Right cardiac atrium (tissue), 5 donors: ENCODE results near the gene PI4KA. TPM values are rescaled to one million over a fixed set of nuclear protein-coding genes. Genes with fewer than 3 reads are reported as not detected.
"Not testable (repeated sequence)": the region's sequence is repeated elsewhere in the genome, so short reads cannot be mapped to it uniquely, and the experiment has no call there.

Source experiments
- ATAC-seq, 2 donors: fragments of 200-7000 bp; cut with Tn5 transposase; one replicate each; pipeline versions ENCODE4 v1.8.0 to v1.9.1; 2020; ENCODE audit warnings: moderate library complexity in 2 of 2, mild to moderate bottlenecking in 1 of 2
- DNase-seq, 3 donors: peaks; one replicate each; pipeline ENCODE4 v3.0.0-alpha.2; 2020
- H3K27ac ChIP-seq: one replicate; pipeline ENCODE4 v1.5.1; 2013; ENCODE audit warnings: mild to moderate bottlenecking, low read length, control low read depth, moderate library complexity
- H3K27me3 ChIP-seq: one replicate; pipeline ENCODE4 v1.6.1; 2013; ENCODE audit not compliant: control insufficient read depth, insufficient read depth
- H3K4me1 ChIP-seq: one replicate; pipeline ENCODE4 v1.6.1; 2013; ENCODE audit warnings: low read length; ENCODE audit not compliant: control insufficient read depth, insufficient read depth
- H3K4me3 ChIP-seq: one replicate; pipeline ENCODE4 v1.5.1; 2013; ENCODE audit warnings: low read length, control low read depth
- H3K9me3 ChIP-seq: one replicate; pipeline ENCODE4 v1.6.1; 2013; ENCODE audit warnings: low read length; ENCODE audit not compliant: control insufficient read depth
- WGBS: extraction: QIAGEN DNeasy Blood & Tissue Kit; methylation state at CpG from one replicate; pipeline ENCODE4 v1.1.7; 2013; 5-methylcytosine and 5-hydroxymethylcytosine counted together
- intact Hi-C, 4 donors: fragments of 100-400 bp; cut with DNase I; formaldehyde crosslinking; loops; one replicate each; pipeline versions ENCODE4 v1.11.0 to v1.14.0; 2022 to 2023
- polyA plus RNA-seq: library from polyadenylated mRNA; stranded (reverse); fragments of 200-250 nt; gene quantifications from one replicate; pipeline ENCODE4 v1.2.3, GENCODE V29; 2013
- total RNA-seq, 4 donors: library from RNA; stranded (reverse); fragmentation: NEBNext Ultra II Directional; extraction: Animal tissue kit (Norgen Biotek cat#: 25700); gene quantifications; one replicate each; pipeline ENCODE4 v1.2.1, GENCODE V29; 2021
- donor health status: healthy with polysubstance abuse.
- donor health status: DM: no; HTN: yes; CAD: no.
- donor health status: DM: no; HTN: no; CAD: no.
- donor health status: DM: no; HTN: yes; CAD: no; lungs with severe emphysema.
- donor health status: DM: yes; HTN: yes; CAD: no.

The PI4KA gene
- total and polyA plus RNA-seq, 5 donors: 31.3 to 61.9 (median 52.5) TPM

DNA sequence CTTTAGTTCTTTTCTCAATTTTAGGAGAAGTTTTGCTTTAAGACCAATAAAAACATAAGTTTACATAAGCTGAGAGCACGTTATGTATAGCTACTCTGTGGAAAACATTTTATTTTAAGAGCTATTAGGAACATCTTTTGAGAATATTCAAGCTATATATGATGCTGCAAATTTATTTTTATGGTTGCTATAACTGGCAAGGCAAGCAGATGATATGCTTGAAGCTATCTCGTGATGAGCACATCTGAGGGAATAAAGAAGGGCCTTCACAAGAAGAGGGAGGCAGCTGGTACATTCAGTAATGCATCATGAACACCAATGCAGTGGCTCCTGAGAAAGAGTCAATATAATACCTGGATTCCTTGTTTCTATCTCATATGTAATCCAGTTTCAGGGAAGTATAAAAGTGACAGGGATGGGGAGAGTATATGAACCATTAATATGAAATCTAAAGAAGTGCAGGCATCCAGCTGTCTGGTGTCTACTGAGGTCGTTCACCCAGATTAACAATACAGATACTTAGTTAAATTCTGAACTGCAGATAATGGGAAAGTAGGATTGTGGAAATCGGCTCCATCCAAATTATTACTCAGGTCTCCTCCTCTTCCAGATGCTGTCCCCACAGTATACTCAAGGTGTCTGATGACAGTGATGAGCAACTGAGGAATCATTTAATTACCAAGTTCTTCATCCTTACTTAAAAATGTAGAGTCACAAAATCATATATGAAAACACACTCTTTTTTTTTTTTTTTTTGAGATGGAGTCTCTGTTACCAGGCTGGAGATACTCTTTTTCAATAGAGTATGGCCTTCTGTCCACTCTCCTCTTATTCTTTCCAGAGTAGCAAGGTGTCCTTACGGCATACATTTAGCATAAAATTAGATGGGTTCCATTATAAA, 185.1 kb downstream of the PI4KA start:
- Histone ChIP-seq H3K27ac (no peak overlapping the region), H3K4me3 (no peak overlapping the region), H3K9me3 (no peaks in the 10 kb centered on the region), H3K4me1 (no peaks in the 10 kb centered on the region), H3K27me3 (no peaks in the 10 kb centered on the region)
- ATAC-seq (no peak), DNase-seq (no peak)
- 73% methylated on average over 5 of the region's 5 CpGs for WGBS
- intact Hi-C loops: no loop called here

DNA sequence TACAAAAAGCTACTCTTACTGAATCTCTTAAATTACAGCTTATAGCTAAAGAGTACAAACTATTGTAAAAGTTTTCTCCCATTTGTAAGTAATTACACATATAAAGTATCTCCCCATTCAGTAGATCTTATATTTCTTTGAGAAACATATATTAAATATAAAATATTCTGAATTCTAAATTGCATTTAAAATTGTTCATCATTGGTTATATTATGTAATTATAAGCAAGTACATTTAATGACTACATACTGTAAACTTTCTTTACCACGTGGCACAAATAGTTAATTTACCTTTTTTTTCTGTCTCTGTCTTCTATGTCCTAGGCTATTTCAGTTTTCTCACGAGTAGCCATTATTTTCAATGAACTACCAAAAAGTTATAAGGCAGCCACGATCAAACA, 185.9 kb downstream of the PI4KA start:
- no peaks in the 10 kb centered on the region for H3K4me1 ChIP-seq
- intact Hi-C loops: no loop called here
- H3K9me3 ChIP-seq: no peaks in the 10 kb centered on the region
- no peaks in the 10 kb centered on the region for H3K27me3 ChIP-seq
- DNase-seq: no peak
- no peak overlapping the region for H3K4me3 ChIP-seq
- no peak overlapping the region for H3K27ac ChIP-seq
- WGBS: 69% methylated on average over 3 of the region's 3 CpGs
- no peak for ATAC-seq

DNA sequence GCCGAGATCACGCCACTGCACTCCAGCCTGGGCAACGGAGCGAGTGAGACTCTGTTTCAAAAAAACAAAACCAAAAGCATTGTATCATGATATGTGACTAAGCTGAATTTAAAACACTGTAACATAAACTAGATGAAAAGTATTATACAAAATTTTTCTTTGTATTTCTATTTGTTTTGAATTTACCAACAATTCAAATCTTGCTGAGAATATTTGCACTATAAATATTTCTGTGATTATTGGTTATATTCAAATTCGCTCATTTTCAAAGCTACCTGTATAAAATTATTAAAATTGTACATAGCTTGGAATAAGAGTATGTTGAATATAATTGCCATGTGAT, 186.6 kb downstream of the PI4KA start:
- WGBS: 94% methylated on average over 5 of the region's 5 CpGs
- H3K4me1 ChIP-seq: no peaks in the 10 kb centered on the region
- ATAC-seq (no peak), DNase-seq (no peak)
- no peaks in the 10 kb centered on the region for H3K27me3 ChIP-seq
- intact Hi-C loops: no loop called here
- no peaks in the 10 kb centered on the region for H3K9me3 ChIP-seq
- no peak overlapping the region for H3K4me3 ChIP-seq
- H3K27ac ChIP-seq: no peak overlapping the region

DNA sequence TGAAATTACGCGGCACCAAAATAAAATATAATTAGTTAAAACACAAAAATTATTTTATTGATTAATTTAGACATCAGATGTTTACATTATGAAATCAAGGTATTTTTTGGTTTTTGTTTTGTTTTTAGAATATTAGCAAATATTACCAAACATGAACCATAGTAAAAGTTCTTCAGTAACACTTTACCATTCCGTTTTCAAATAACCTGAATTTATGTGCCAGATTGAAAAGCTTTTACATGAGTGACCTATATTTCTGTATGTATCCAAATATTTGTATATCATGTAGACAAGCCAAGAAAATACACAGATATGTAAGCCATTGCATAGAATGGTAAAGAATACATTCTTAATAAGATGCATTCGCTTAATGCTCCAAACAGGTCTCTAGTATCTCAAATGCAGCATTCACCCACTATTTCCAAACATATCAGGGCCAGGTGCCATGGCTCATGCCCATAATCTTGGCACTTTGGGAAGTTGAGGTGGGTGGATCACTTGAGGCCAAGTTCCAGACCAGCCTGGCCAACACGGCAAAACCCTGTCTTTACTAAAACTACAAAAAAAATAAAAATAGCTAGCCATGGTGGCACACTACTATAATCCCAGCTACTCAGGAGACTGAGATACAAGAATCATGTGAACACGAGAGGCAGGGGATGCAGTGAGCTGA, 187.1 kb downstream of the PI4KA start:
- H3K4me1 ChIP-seq: no peaks in the 10 kb centered on the region
- 88% methylated on average over 6 of the region's 6 CpGs for WGBS
- H3K4me3 ChIP-seq: no peak overlapping the region
- no peaks in the 10 kb centered on the region for H3K27me3 ChIP-seq
- ATAC-seq (no peak), DNase-seq (no peak)
- no peaks in the 10 kb centered on the region for H3K9me3 ChIP-seq
- no peak overlapping the region for H3K27ac ChIP-seq
- intact Hi-C loops: no loop called here

DNA sequence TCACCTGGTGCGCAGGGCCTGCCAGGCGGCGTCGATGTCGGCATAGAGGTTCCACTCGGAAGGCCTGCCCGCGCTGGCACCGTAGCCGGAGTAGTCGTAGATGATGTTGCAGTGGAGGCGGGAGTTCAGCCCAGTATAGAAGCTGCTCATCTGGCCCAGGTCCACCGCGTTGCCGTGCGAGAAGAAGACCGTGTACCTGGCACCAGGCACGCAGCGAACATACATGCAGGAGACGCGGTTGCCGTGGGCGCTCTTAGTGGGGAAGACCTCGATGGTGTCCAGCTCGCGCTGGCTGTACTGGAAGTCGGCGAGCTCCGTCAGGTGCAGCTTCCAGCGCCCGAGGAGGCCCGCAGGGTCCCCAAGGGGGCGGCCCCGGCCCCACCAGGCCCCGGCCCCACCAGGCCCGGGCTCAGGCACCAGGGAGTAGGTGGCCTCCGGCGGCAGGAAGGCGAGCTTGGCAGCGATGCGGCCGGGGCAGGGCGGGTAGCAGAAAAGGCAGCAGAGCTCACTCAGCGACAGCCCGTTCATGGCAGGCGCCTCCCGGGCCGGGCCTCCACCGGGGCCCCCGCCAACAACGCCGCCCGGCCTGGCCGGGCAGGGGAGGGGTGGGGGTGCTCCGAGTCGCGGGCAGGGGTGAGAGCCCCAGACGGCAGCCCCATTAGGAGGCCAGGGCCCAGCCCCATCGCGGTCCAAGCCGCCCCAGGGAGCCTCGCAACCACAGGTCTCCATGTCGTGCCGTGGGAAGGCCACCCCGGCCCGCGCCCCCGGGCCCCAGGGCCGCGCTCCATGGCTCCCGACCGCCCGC, 188.0 kb downstream of the PI4KA start:
- DNase-seq, H3K27me3 ChIP-seq, H3K4me1 ChIP-seq, H3K27ac ChIP-seq, intact Hi-C loops, ATAC-seq, H3K4me3 ChIP-seq, H3K9me3 ChIP-seq: not testable (repeated sequence)
- WGBS: 47% methylated on average over 73 of the region's 73 CpGs

DNA sequence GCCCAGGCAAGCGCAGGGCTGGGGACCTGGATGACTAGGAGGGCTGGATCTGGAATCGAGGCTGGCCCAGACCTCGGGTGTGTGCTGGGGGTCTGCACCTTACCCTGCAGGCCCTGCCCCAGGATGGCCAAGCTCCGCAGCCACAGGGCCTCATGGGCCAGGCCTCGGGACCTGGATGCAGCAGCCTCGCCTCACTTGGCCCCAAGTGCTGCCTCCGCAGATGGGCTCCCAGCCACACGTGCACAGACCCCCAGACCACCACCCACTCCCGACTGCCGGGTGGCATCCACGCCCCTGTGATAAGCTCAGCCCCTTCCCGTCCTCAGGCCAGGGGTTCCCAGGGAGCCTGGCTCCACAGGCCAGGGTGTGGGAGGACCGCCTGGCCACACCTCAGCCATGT, 188.7 kb downstream of the PI4KA start:
- DNase-seq, ATAC-seq, H3K4me1 ChIP-seq, H3K4me3 ChIP-seq, intact Hi-C loops, H3K27ac ChIP-seq, H3K9me3 ChIP-seq, H3K27me3 ChIP-seq: not testable (repeated sequence)
- 90% methylated on average over 12 of the region's 13 CpGs for whole genome bisulfite sequencing

DNA sequence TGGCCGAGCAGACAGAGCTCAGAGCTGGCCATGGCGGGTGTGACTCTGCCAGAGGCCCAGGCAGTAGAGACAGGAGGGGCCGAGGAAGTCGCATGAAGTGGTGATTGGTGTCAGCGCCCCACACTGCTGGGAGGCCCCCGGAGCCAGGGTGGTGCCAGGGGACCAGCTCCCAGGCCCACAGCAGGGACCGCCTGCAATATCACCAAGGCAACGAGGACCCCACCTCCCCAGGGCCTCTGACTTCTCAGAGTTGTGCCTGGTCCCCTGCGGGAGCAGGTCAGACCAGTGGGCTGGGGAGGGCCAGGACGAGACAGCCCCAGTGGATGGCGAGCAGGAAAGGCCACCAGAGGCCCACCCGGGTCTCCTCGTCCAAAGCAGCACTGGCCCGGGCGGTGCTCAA, 189.1 kb downstream of the PI4KA start:
- H3K27me3 ChIP-seq, DNase-seq, H3K4me3 ChIP-seq, H3K4me1 ChIP-seq, intact Hi-C loops, H3K9me3 ChIP-seq, ATAC-seq, H3K27ac ChIP-seq: not testable (repeated sequence)
- 74% methylated on average over 13 of the region's 15 CpGs for WGBS

DNA sequence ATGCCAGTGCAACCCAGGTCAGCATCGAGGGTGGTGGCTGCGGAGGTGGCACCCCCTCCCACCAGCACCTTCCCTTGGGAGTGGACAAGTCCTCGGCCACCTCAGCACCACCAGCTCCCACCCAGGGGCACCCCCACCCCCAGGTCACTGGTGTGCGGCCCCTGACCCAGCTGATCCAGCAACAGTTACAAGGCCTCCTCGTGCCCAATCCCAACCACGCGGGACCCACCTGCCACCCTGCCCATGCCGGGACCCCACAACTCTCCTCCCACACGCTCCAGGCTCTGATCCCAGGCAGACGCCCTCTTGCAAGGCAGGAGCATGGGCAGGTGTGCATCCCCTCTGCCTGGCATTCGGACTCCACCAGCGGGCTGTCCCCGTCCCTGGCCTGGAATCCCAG, 189.8 kb downstream of the PI4KA start:
- H3K4me3 ChIP-seq, H3K4me1 ChIP-seq, ATAC-seq, H3K27ac ChIP-seq, DNase-seq, H3K27me3 ChIP-seq, intact Hi-C loops, H3K9me3 ChIP-seq: not testable (repeated sequence)
- WGBS: 89% methylated on average over 13 of the region's 13 CpGs

DNA sequence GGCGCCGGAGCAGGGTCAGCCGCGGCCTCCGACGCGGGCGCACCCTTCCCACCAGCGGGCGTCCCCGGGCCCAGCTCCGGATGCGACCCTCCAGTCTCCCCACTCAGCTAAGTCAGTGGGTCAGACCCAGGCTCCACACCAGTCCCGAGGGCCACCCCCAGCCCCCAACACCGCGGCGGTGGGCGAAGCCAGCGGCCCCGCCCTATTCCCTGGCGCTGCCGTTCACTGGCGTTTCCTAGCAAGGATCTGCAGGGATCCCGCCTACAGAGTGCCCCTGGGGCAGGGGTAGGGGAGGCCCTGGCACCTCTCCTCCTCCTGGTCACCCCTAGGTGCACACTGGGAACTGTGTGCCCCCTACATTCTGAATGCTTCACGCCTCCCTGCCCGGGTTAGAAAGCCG, 190.4 kb downstream of the PI4KA start:
- H3K27me3 ChIP-seq, H3K9me3 ChIP-seq, H3K27ac ChIP-seq, H3K4me3 ChIP-seq, intact Hi-C loops, ATAC-seq, DNase-seq, H3K4me1 ChIP-seq: not testable (repeated sequence)
- WGBS: 82% methylated on average over 16 of the region's 27 CpGs

DNA sequence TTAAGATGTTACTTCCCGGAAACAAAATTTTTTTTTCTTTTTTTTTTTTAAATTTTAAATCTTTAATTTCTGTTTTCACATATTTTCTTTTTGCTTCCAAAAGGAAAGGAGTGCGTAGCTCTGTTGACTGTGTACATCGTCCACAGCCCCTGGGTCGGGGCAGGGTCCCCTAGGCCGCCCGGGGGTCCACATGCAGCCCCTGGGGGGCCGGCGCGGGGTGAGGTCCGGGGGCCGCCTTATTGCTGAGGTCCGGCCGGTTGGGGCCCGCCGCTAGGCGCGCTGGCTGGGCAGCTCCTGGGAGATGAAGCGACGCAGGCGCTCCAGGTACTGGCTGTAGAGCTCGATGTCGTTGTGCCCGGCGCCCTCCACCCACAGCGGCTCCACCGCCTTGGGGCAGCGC, 191.1 kb downstream of the PI4KA start:
- H3K9me3 ChIP-seq, H3K4me3 ChIP-seq, ATAC-seq, H3K4me1 ChIP-seq, DNase-seq, H3K27me3 ChIP-seq, intact Hi-C loops, H3K27ac ChIP-seq: not testable (repeated sequence)
- WGBS: 70% methylated on average over 20 of the region's 27 CpGs

DNA sequence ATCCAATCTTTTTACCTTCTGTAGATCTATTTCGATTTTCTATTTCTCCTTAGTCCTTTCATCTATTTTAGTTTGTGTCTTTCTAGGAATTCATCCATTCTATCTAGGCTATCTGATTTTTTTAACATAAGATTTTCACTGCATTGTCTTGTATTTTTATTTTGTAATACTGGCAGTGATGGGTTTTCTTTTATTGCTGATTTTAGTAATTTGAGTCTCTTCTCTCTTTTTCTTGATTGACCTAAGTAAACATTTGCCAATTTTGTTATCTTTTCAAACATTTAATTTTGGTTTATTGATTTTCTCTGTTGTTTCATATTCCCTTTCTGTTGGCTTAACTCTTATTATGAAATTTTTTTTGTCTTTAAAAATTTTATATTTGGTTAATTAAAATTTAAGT, 192.1 kb downstream of the PI4KA start:
- Histone ChIP-seq H3K27me3 (no peaks in the 10 kb centered on the region), H3K9me3 (no peaks in the 10 kb centered on the region), H3K4me3 (no peak overlapping the region), H3K27ac (no peak overlapping the region), H3K4me1 (no peaks in the 10 kb centered on the region)
- no peak for DNase-seq
- intact Hi-C loops: no loop called here
- 79% methylated on average over 1 of the region's 1 CpG for WGBS
- ATAC-seq: no peak
